GM12865 (cell line): ENCODE results near the gene RPS6KA2.
"Not testable (repeated sequence)": the region's sequence is repeated elsewhere in the genome, so short reads cannot be mapped to it uniquely, and the experiment has no call there.

Source experiments
- DNase-seq: peaks from one replicate; pipeline ENCODE4 v3.0.0; 2010; ENCODE audit warnings: low read depth
- H3K4me3 ChIP-seq: 2 replicates; pipeline ENCODE4 v1.5.1; 2011; ENCODE audit warnings: mild to moderate bottlenecking, low read depth, low read length, control low read depth
- CTCF ChIP-seq: IDR thresholded peaks from 2 replicates; pipeline ENCODE4 v1.5.1; 2011; ENCODE audit warnings: low read length, control low read depth, low read depth, inconsistent platforms; ENCODE audit not compliant: insufficient read depth; ENCODE audit errors: missing control alignments

RPS6KA2 gene

GRCh38 chr6:166637812-166638572, 10.9 kb upstream of the RPS6KA2 start:
- TF ChIP-seq CTCF, result no peak
- no peak overlapping the region for H3K4me3 ChIP-seq
- no peak for DNase-seq

GRCh38 chr6:166636934-166637333, 9.9 kb upstream of the RPS6KA2 start:
- no peak for TF ChIP-seq CTCF
- DNase-seq, result no peak
- H3K4me3 ChIP-seq, result no peak overlapping the region

GRCh38 chr6:166636191-166636933, 9.3 kb upstream of the RPS6KA2 start:
- no peak for DNase-seq
- no peak overlapping the region for H3K4me3 ChIP-seq
- TF ChIP-seq CTCF, result no peak

- DNase-seq, result no peak
- no peak overlapping the region for H3K4me3 ChIP-seq
- no peak for TF ChIP-seq CTCF
Observed at GRCh38 chr6:166635013-166635970, 8.2 kb upstream of the RPS6KA2 start.

GRCh38 chr6:166634581-166634980, 7.5 kb upstream of the RPS6KA2 start:
- not testable (repeated sequence) for DNase-seq, H3K4me3 ChIP-seq

- no peak for TF ChIP-seq CTCF
- DNase-seq, result no peak
- H3K4me3 ChIP-seq, result no peak overlapping the region
Observed at GRCh38 chr6:166633732-166634535, 6.9 kb upstream of the RPS6KA2 start.
